Spleen (tissue), 7 donors: ENCODE measurements around the gene NSFL1C.

ENCODE experiments used
- CTCF ChIP-seq, 11 experiments: fragments of 200-600 bp in 7 of 11; fragments of 450-650 bp in 4 of 11; sonication (generic) in 4 of 11; IDR thresholded peaks in 8 of 11; conservative IDR thresholded peaks in 3 of 11; 1 replicate in 7 of 11; 2 replicates in 4 of 11; pipeline versions ENCODE4 v1.4.0 to v1.8.0; 2016 to 2021; ENCODE audit warnings: antibody characterized with exemption in 11 of 11, inconsistent platforms in 4 of 11, mild to moderate bottlenecking in 1 of 11
- POLR2A ChIP-seq, 3 donors: fragments of 450-650 bp; IDR thresholded peaks; one replicate each; pipeline ENCODE4 v1.5.1; 2017; ENCODE audit warnings: antibody characterized with exemption in 3 of 3, mild to moderate bottlenecking in 1 of 3
- donor health status: DM: no; HTN: no; CAD: no; lungs with moderate emphysema.
- donor health status: DM: no; HTN: no; CAD: no.
- donor health status: DM: no; HTN: no; CAD: no.

- TF ChIP-seq CTCF (IDR thresholded peaks at IDR 0.05 in 8 of 11, conservative IDR thresholded peaks at IDR 0.05 in 3 of 11): no peak
- no peak for TF ChIP-seq POLR2A (IDR thresholded peaks at IDR 0.05)
These were observed 13.4 kb upstream of the NSFL1C start for GRCh38 chr20:1479831-1480595.
